Panc1 (cell line): ENCODE results near the gene RIC1. TPM values are rescaled to one million over a fixed set of nuclear protein-coding genes. Genes with fewer than 3 reads are reported as not detected.

Experiments used
- ATAC-seq: fragments of 200-7000 bp; cut with Tn5 transposase; 2 replicates; pipeline ENCODE4 v1.9.1; 2020; ENCODE audit warnings: mild to moderate bottlenecking, moderate library complexity
- BruUV-seq: library from RNA; stranded (reverse); fragments of 400-500 nt; replicated peaks from 2 replicates; lab custom pipeline; 2021; lab: Mats Ljungman, UMichigan
- CTCF ChIA-PET: fragments of 300-600 bp; sonication (Branson Sonifier 250); formaldehyde crosslinking; loops from one replicate; lab custom pipeline; 2022; ENCODE audit warnings: antibody characterized with exemption; lab: Charles Lee
- POLR2A ChIA-PET: fragments of 300-600 bp; sonication (Branson Sonifier 250); formaldehyde crosslinking; loops from one replicate; lab custom pipeline; 2022; ENCODE audit warnings: antibody characterized with exemption; lab: Charles Lee
- DNase-seq: peaks from one replicate; pipeline ENCODE4 v3.0.0-alpha.2; 2010; ENCODE audit warnings: low read depth, low spot score
- H3K27ac ChIP-seq: 2 replicates; pipeline ENCODE4 v1.5.1; 2011; ENCODE audit warnings: mild to moderate bottlenecking, low read length, inconsistent platforms
- H3K27me3 ChIP-seq: fragments of 200-500 bp; sonication (Bioruptor generic); 2 replicates; pipeline ENCODE4 v1.6.0; 2014; ENCODE audit warnings: low read length, inconsistent platforms; ENCODE audit not compliant: control insufficient read depth, insufficient read depth
- H3K36me3 ChIP-seq: fragments of 200-500 bp; sonication (Bioruptor generic); 2 replicates; pipeline ENCODE4 v1.5.1; 2014; ENCODE audit warnings: inconsistent platforms, mild to moderate bottlenecking, low read length, moderate library complexity; ENCODE audit not compliant: control insufficient read depth, insufficient read depth
- H3K4me1 ChIP-seq: 2 replicates; pipeline ENCODE4 v1.5.1; 2011; ENCODE audit warnings: inconsistent platforms, mild to moderate bottlenecking, low read length, moderate library complexity; ENCODE audit not compliant: control insufficient read depth, insufficient read depth
- H3K4me3 ChIP-seq, 2 experiments: 2 replicates each; pipeline ENCODE4 v1.5.1; 2011 to 2012; ENCODE audit warnings: low read depth in 2 of 2, low read length in 2 of 2, mild to moderate bottlenecking in 2 of 2, inconsistent platforms in 1 of 2, moderate library complexity in 1 of 2
- H3K9me3 ChIP-seq: fragments of 200-500 bp; sonication (Bioruptor generic); 2 replicates; pipeline ENCODE4 v1.5.1; 2014; ENCODE audit warnings: low read depth, mild to moderate bottlenecking, inconsistent platforms, low read length, moderate library complexity; ENCODE audit not compliant: control insufficient read depth, insufficient read depth
- CTCF ChIP-seq: fragments of 450-650 bp; IDR thresholded peaks from 2 replicates; pipeline ENCODE4 v1.5.1; 2017; ENCODE audit warnings: mild to moderate bottlenecking
- POLR2AphosphoS5 ChIP-seq: IDR thresholded peaks from 2 replicates; pipeline ENCODE4 v1.6.1; 2012; ENCODE audit warnings: mild to moderate bottlenecking, low read depth, low read length, moderate library complexity
- REST ChIP-seq, 2 experiments: IDR thresholded peaks; 2 replicates each; pipeline ENCODE4 v1.6.1; 2011 to 2012; ENCODE audit warnings: low read depth in 2 of 2, control low read depth in 1 of 2, low read length in 1 of 2, mild to moderate bottlenecking in 1 of 2, moderate library complexity in 1 of 2; ENCODE audit not compliant: insufficient read depth in 1 of 2
- SIN3A ChIP-seq: IDR thresholded peaks from 2 replicates; pipeline ENCODE4 v1.6.1; 2012; ENCODE audit warnings: low read depth, mild to moderate bottlenecking, low read length, moderate library complexity, borderline replicate concordance; ENCODE audit not compliant: insufficient read depth
- TCF7L2 ChIP-seq: IDR thresholded peaks from 2 replicates; pipeline ENCODE4 v1.6.1; 2011; ENCODE audit warnings: mild to moderate bottlenecking, low read depth, low read length, inconsistent platforms
- in situ Hi-C: cut with HindIII; loops from 2 replicates; pipeline ENCODE4 v1.10.0; 2016; ENCODE audit warnings: low sequenced_read_pairs, low pct_unique_long_range_greater_than_20kb
- intact Hi-C: fragments of 100-400 bp; cut with micrococcal nuclease; formaldehyde crosslinking; loops from one replicate; pipeline ENCODE4 v1.10.0; 2022; ENCODE audit not compliant: unreplicated experiment
- total RNA-seq: library from RNA; stranded (reverse); gene quantifications from one replicate; pipeline ENCODE4 v1.2.1, GENCODE V29; 2021; ENCODE audit not compliant: unreplicated experiment

Gene RIC1
- total RNA-seq, 1 experiment from 2014 or later = 7.0 TPM

GRCh38 chr9:5696884-5697283, 68.0 kb downstream of the RIC1 start:
- TF ChIP-seq SIN3A (no peak), POLR2AphosphoS5 (no peak), TCF7L2 (no peak), REST (IDR thresholded peaks at IDR 0.05; ENCODE audit: insufficient read depth in 1 of 2, low read depth in 2 of 2, low read length in 1 of 2) (no peak), CTCF (no peak)
- ChIA-PET CTCF (no interaction called here), POLR2A (no interaction called here)
- intact Hi-C loops (no loop called here), in situ Hi-C loops (no loop called here)
- BruUV-seq = no TSS peak
- H3K4me3 ChIP-seq = no peak overlapping the region
- ATAC-seq (no peak), DNase-seq (no peak)
- H3K9me3 ChIP-seq = no peaks in the 10 kb centered on the region
- no peaks in the 10 kb centered on the region for H3K4me1 ChIP-seq
- H3K36me3 ChIP-seq = no peaks in the 10 kb centered on the region
- no peaks in the 10 kb centered on the region for H3K27me3 ChIP-seq
- H3K27ac ChIP-seq = no peak overlapping the region

- no TSS peak for BruUV-seq
- TF ChIP-seq REST (IDR thresholded peaks at IDR 0.05; ENCODE audit: insufficient read depth in 1 of 2, low read depth in 2 of 2, low read length in 1 of 2) = no peak
- no peak for TF ChIP-seq TCF7L2
- no peak for TF ChIP-seq POLR2AphosphoS5
- no peak for TF ChIP-seq CTCF
- no peak for TF ChIP-seq SIN3A
- Histone ChIP-seq H3K27ac (no peak overlapping the region), H3K4me1 (no peaks in the 10 kb centered on the region), H3K27me3 (no peaks in the 10 kb centered on the region), H3K36me3 (no peaks in the 10 kb centered on the region), H3K9me3 (no peaks in the 10 kb centered on the region), H3K4me3 (no peak overlapping the region)
- CTCF ChIA-PET = no interaction called here
- no peak for ATAC-seq
- POLR2A ChIA-PET = no interaction called here
- in situ Hi-C loops (no loop called here), intact Hi-C loops (no loop called here)
- DNase-seq = no peak
These were observed 69.1 kb downstream of the RIC1 start for GRCh38 chr9:5698004-5698403.
